Tibial nerve (tissue), 4 donors: ENCODE data around the gene CCDC27. TPM values are rescaled to one million over a fixed set of nuclear protein-coding genes. Genes with fewer than 3 reads are reported as not detected.

Source experiments
- DNase-seq, 2 donors: peaks; one replicate each; pipeline ENCODE4 v3.0.0-alpha.2; 2019; ENCODE audit warnings: low spot score in 2 of 2
- H3K27ac ChIP-seq, 4 donors: fragments of 200-600 bp; sonication (generic) in 3 of 4; one replicate each; pipeline ENCODE4 v1.5.1; 2017 to 2019; ENCODE audit warnings: mild to moderate bottlenecking in 1 of 4
- H3K27me3 ChIP-seq, 2 donors: fragments of 200-600 bp; sonication (generic) in 1 of 2; one replicate each; pipeline versions ENCODE4 v1.5.1 to v1.6.0; 2017 to 2019
- H3K36me3 ChIP-seq, 3 donors: fragments of 200-600 bp; sonication (generic); one replicate each; pipeline ENCODE4 v1.5.1; 2018 to 2019
- H3K4me1 ChIP-seq, 4 donors: fragments of 200-600 bp; sonication (generic) in 3 of 4; one replicate each; pipeline ENCODE4 v1.5.1; 2017 to 2019
- H3K4me3 ChIP-seq, 4 donors: fragments of 200-600 bp; sonication (generic) in 3 of 4; one replicate each; pipeline ENCODE4 v1.5.1; 2017 to 2019; ENCODE audit warnings: mild to moderate bottlenecking in 1 of 4, moderate library complexity in 1 of 4
- H3K9me3 ChIP-seq, 4 donors: fragments of 200-600 bp; sonication (generic) in 3 of 4; one replicate each; pipeline ENCODE4 v1.5.1; 2017 to 2019
- CTCF ChIP-seq, 5 experiments: fragments of 200-600 bp in 3 of 5; fragments of 450-650 bp in 2 of 5; sonication (generic) in 3 of 5; IDR thresholded peaks; one replicate each; pipeline ENCODE4 v1.5.1; 2016 to 2019; ENCODE audit warnings: antibody characterized with exemption in 5 of 5, mild to moderate bottlenecking in 3 of 5, moderate library complexity in 2 of 5
- EP300 ChIP-seq, 2 donors: sonication (generic); formaldehyde crosslinking; IDR thresholded peaks; one replicate each; pipeline ENCODE4 v1.6.1; 2017; ENCODE audit warnings: antibody characterized with exemption in 2 of 2, mild to moderate bottlenecking in 1 of 2
- POLR2A ChIP-seq, 2 donors: fragments of 450-650 bp; IDR thresholded peaks; one replicate each; pipeline ENCODE4 v1.6.1; 2017; ENCODE audit warnings: antibody characterized with exemption in 2 of 2, mild to moderate bottlenecking in 2 of 2, moderate library complexity in 2 of 2
- WGBS, 2 donors: methylation state at CpG; one replicate each; pipeline ENCODE4 v1.1.5; 2018; 5-methylcytosine and 5-hydroxymethylcytosine counted together
- total RNA-seq, 4 donors: library from RNA; depleted of rRNA; stranded (reverse); fragments of >200 nt; gene quantifications; one replicate each; pipeline ENCODE4 v1.1.0, GENCODE V29; 2016

The CCDC27 gene
- total RNA-seq, 4 donors from 2014 or later = not detected

GRCh38 chr1:3725366-3725765 lies 26.9 kb upstream of the CCDC27 start:
- Histone ChIP-seq H3K9me3 (no peaks in the 10 kb centered on the region), H3K27ac (no peak overlapping the region), H3K4me1 (no peaks in the 10 kb centered on the region), H3K36me3 (no peaks in the 10 kb centered on the region), H3K4me3 (no peak overlapping the region), H3K27me3 (peaks cover 0 to 43% of the 10 kb centered on the region in 2 donors)
- DNase-seq = no peak
- 84 to 97% methylated on average over 2 of the region's 2 CpGs for WGBS, 2 donors
- no peak for TF ChIP-seq CTCF (IDR thresholded peaks at IDR 0.05)

- no peaks in the 10 kb centered on the region for H3K36me3 ChIP-seq
- TF ChIP-seq POLR2A (IDR thresholded peaks at IDR 0.05) (no peak), EP300 (IDR thresholded peaks at IDR 0.05) (no peak)
- no peak for DNase-seq
- 61 to 63% methylated on average over 37 of the region's 37 CpGs for WGBS, 2 donors
- H3K4me3 ChIP-seq = no peak overlapping the region
- peaks cover 0 to 14% (median 0%) of the 10 kb centered on the region in 4 donors for H3K4me1 ChIP-seq
- H3K27ac ChIP-seq = no peak overlapping the region
- no peaks in the 10 kb centered on the region for H3K9me3 ChIP-seq
- H3K27me3 ChIP-seq = peaks cover 0 to 56% of the 10 kb centered on the region in 2 donors
These were observed 25.0 kb upstream of the CCDC27 start for GRCh38 chr1:3727042-3727824.

GRCh38 chr1:3727825-3728776 lies 24.1 kb upstream of the CCDC27 start:
- Histone ChIP-seq H3K4me1 (peaks cover 0 to 22% (median 0%) of the 10 kb centered on the region in 4 donors), H3K27ac (no peak overlapping the region), H3K4me3 (no peak overlapping the region), H3K27me3 (peaks cover 0 to 62% of the 10 kb centered on the region in 2 donors), H3K9me3 (no peaks in the 10 kb centered on the region), H3K36me3 (no peaks in the 10 kb centered on the region)
- 85 to 87% methylated on average over 21 to 27 of the region's 31 CpGs for WGBS, 2 donors
- DNase-seq = no peak
- TF ChIP-seq CTCF (IDR thresholded peaks at IDR 0.05) = no peak
- no peak for TF ChIP-seq POLR2A (IDR thresholded peaks at IDR 0.05)
- no peak for TF ChIP-seq EP300 (IDR thresholded peaks at IDR 0.05)

GRCh38 chr1:3729594-3730542 lies 22.4 kb upstream of the CCDC27 start:
- no peak for DNase-seq
- H3K4me3 ChIP-seq = no peak overlapping the region
- H3K36me3 ChIP-seq = peaks cover 0 to 7% (median 0%) of the 10 kb centered on the region in 3 donors
- H3K27me3 ChIP-seq = peaks cover 0 to 62% of the 10 kb centered on the region in 2 donors
- H3K27ac ChIP-seq = no peak overlapping the region
- H3K9me3 ChIP-seq = no peaks in the 10 kb centered on the region
- peaks cover 0 to 22% (median 0%) of the 10 kb centered on the region in 4 donors for H3K4me1 ChIP-seq
- 79 to 89% methylated on average over 11 to 18 of the region's 32 CpGs for WGBS, 2 donors
- no peak for TF ChIP-seq POLR2A (IDR thresholded peaks at IDR 0.05)
- no peak for TF ChIP-seq EP300 (IDR thresholded peaks at IDR 0.05)
- no peak for TF ChIP-seq CTCF (IDR thresholded peaks at IDR 0.05)
